H1 (cell line): Measurements from ENCODE around the gene OVCH1. TPM values are rescaled to one million over a fixed set of nuclear protein-coding genes. Genes with fewer than 3 reads are reported as not detected.

Experiments
- CTCF ChIA-PET: fragments of 300-600 bp; sonication (Branson Sonifier 250); formaldehyde crosslinking; loops from one replicate; lab custom pipeline; 2021; ENCODE audit not compliant: partially characterized antibody; lab: Charles Lee
- POLR2A ChIA-PET: fragments of 300-600 bp; sonication (Branson Sonifier 250); formaldehyde crosslinking; loops from one replicate; lab custom pipeline; 2021; ENCODE audit warnings: inconsistent platforms; ENCODE audit not compliant: partially characterized antibody; lab: Charles Lee
- DNase-seq, 2 experiments: peaks; one replicate each; pipeline versions ENCODE4 v3.0.0 to v3.0.0-alpha.2; 2010 to 2022; ENCODE audit warnings: low spot score in 2 of 2, low read depth in 1 of 2, mixed read lengths in 1 of 2
- FAIRE-seq: peaks from 2 replicates; lab custom pipeline; 2011; peaks lifted over from hg19 to GRCh38; lab: Jason Lieb, UNC
- H2AFZ ChIP-seq: 2 replicates; pipeline ENCODE4 v1.8.1; 2012; ENCODE audit warnings: low read length, inconsistent platforms
- H2AK5ac ChIP-seq: 2 replicates; pipeline ENCODE4 v1.6.1; 2013; ENCODE audit warnings: low read depth, low read length
- H2BK120ac ChIP-seq: replicated peaks from 2 replicates; pipeline ENCODE3; 2013; ENCODE audit warnings: low read depth, low read length, inconsistent platforms
- H2BK12ac ChIP-seq: 2 replicates; pipeline ENCODE4 v1.6.1; 2013; ENCODE audit warnings: low read depth, low read length
- H2BK15ac ChIP-seq: 2 replicates; pipeline ENCODE4 v1.6.1; 2013; ENCODE audit warnings: low read length
- H2BK20ac ChIP-seq: 2 replicates; pipeline ENCODE4 v1.6.1; 2013; ENCODE audit warnings: low read length
- H2BK5ac ChIP-seq: 2 replicates; pipeline ENCODE4 v1.6.1; 2013; ENCODE audit warnings: low read depth, low read length
- H3K14ac ChIP-seq: 2 replicates; pipeline ENCODE4 v1.6.1; 2013; ENCODE audit warnings: inconsistent platforms; ENCODE audit not compliant: insufficient read length
- H3K18ac ChIP-seq: 2 replicates; pipeline ENCODE4 v1.6.1; 2013; ENCODE audit warnings: low read length; ENCODE audit errors: extremely low read depth
- H3K23ac ChIP-seq: 2 replicates; pipeline ENCODE4 v1.6.1; 2013; ENCODE audit warnings: inconsistent platforms; ENCODE audit not compliant: insufficient read length
- H3K23me2 ChIP-seq: 2 replicates; pipeline ENCODE4 v1.6.1; 2013; ENCODE audit warnings: low read depth, low read length
- H3K27ac ChIP-seq: 2 replicates; pipeline ENCODE4 v1.6.1; 2011; ENCODE audit warnings: low read depth, low read length, inconsistent platforms
- H3K27me3 ChIP-seq, 4 experiments: replicated peaks in 1 of 4; 1 replicate in 1 of 4; 2 replicates in 3 of 4; pipeline versions ENCODE4 v1.6.1 to v1.8.1; 2011 to 2013; ENCODE audit warnings: low read length in 3 of 4, mild to moderate bottlenecking in 3 of 4, inconsistent platforms in 2 of 4, mixed read lengths in 2 of 4, moderate library complexity in 1 of 4; ENCODE audit not compliant: control insufficient read depth in 3 of 4, insufficient read depth in 3 of 4; ENCODE audit errors: extremely low read depth in 1 of 4
- H3K36me3 ChIP-seq, 4 experiments: 2 replicates each; pipeline versions ENCODE4 v1.6.1 to v1.8.1; 2011 to 2013; ENCODE audit warnings: mild to moderate bottlenecking in 4 of 4, low read length in 3 of 4, moderate library complexity in 2 of 4, control low read depth in 1 of 4, inconsistent platforms in 1 of 4; ENCODE audit not compliant: insufficient read depth in 4 of 4, control insufficient read depth in 2 of 4
- H3K4ac ChIP-seq: replicated peaks from 2 replicates; pipeline ENCODE3; 2013; ENCODE audit warnings: low read length, low read depth, mixed read lengths, inconsistent platforms; ENCODE audit not compliant: insufficient read length
- H3K4me1 ChIP-seq, 4 experiments: replicated peaks in 1 of 4; 1 replicate in 1 of 4; 2 replicates in 3 of 4; pipeline versions ENCODE4 v1.6.1 to v1.8.1; 2011 to 2013; ENCODE audit warnings: low read length in 3 of 4, inconsistent platforms in 2 of 4, mixed read lengths in 1 of 4; ENCODE audit not compliant: insufficient read depth in 4 of 4, control insufficient read depth in 3 of 4
- H3K4me2 ChIP-seq, 2 experiments: 2 replicates each; pipeline versions ENCODE4 v1.6.1 to v1.8.1; 2011 to 2013; ENCODE audit warnings: low read depth in 2 of 2, low read length in 2 of 2, control low read depth in 1 of 2, inconsistent platforms in 1 of 2, mild to moderate bottlenecking in 1 of 2; ENCODE audit not compliant: insufficient read depth in 1 of 2
- H3K4me3 ChIP-seq, 4 experiments: fragments of 200-600, 300-600 bp in 1 of 4; sonication (generic), shearing (Covaris generic), sonication (Bioruptor Twin) in 1 of 4; 2 replicates each; pipeline versions ENCODE4 v1.5.1 to v1.8.1; 2011 to 2016; ENCODE audit warnings: low read length in 4 of 4, low read depth in 3 of 4, control low read depth in 2 of 4, inconsistent platforms in 2 of 4, mild to moderate bottlenecking in 2 of 4, mixed read lengths in 1 of 4, moderate library complexity in 1 of 4; ENCODE audit not compliant: insufficient read depth in 2 of 4; ENCODE audit errors: extremely low read depth in 1 of 4
- H3K56ac ChIP-seq: replicated peaks from 2 replicates; pipeline ENCODE3; 2013; ENCODE audit warnings: low read depth, mild to moderate bottlenecking, mixed read lengths, low read length, inconsistent platforms; ENCODE audit not compliant: insufficient read length
- H3K79me1 ChIP-seq: 2 replicates; pipeline ENCODE4 v1.6.1; 2013; ENCODE audit warnings: low read depth, low read length, control low read depth
- H3K79me2 ChIP-seq, 2 experiments: 2 replicates each; pipeline versions ENCODE4 v1.6.1 to v1.8.1; 2012 to 2013; ENCODE audit warnings: low read length in 2 of 2, mild to moderate bottlenecking in 2 of 2, inconsistent platforms in 1 of 2; ENCODE audit not compliant: insufficient read depth in 2 of 2, control insufficient read depth in 1 of 2
- H3K9ac ChIP-seq, 4 experiments: replicated peaks in 1 of 4; 1 replicate in 1 of 4; 2 replicates in 3 of 4; pipeline versions ENCODE4 v1.6.1 to v1.8.1; 2011 to 2013; ENCODE audit warnings: low read depth in 3 of 4, low read length in 3 of 4, control low read depth in 2 of 4, mild to moderate bottlenecking in 2 of 4, moderate library complexity in 2 of 4, inconsistent platforms in 1 of 4; ENCODE audit errors: extremely low read depth in 1 of 4
- H3K9me3 ChIP-seq, 2 experiments: 2 replicates each; pipeline versions ENCODE4 v1.6.1 to v1.8.1; 2012 to 2013; ENCODE audit warnings: mild to moderate bottlenecking in 2 of 2, moderate library complexity in 2 of 2, control low read depth in 1 of 2, inconsistent platforms in 1 of 2, low read depth in 1 of 2, low read length in 1 of 2, mixed read lengths in 1 of 2; ENCODE audit not compliant: insufficient read depth in 2 of 2
- H4K20me1 ChIP-seq, 2 experiments: replicated peaks in 1 of 2; 2 replicates each; pipeline versions ENCODE3 to v1.8.1; 2011 to 2013; ENCODE audit warnings: inconsistent platforms in 2 of 2, low read length in 2 of 2, mild to moderate bottlenecking in 1 of 2; ENCODE audit not compliant: insufficient read depth in 2 of 2, control insufficient read depth in 1 of 2
- H4K5ac ChIP-seq: 2 replicates; pipeline ENCODE4 v1.6.1; 2013; ENCODE audit warnings: low read length, low read depth, mixed read lengths, inconsistent platforms; ENCODE audit not compliant: insufficient read length
- H4K8ac ChIP-seq: 2 replicates; pipeline ENCODE4 v1.8.0; 2013; ENCODE audit warnings: mild to moderate bottlenecking, moderate library complexity, low read length, inconsistent platforms; ENCODE audit not compliant: insufficient read depth; ENCODE audit errors: extremely low read depth
- H4K91ac ChIP-seq: replicated peaks from 2 replicates; pipeline ENCODE3; 2013; ENCODE audit warnings: low read length, mixed read lengths, inconsistent platforms; ENCODE audit not compliant: insufficient read length
- CEBPB ChIP-seq: IDR thresholded peaks from 2 replicates; pipeline ENCODE4 v1.6.1; 2012; ENCODE audit warnings: low read depth, low read length
- CREB1 ChIP-seq: IDR thresholded peaks from 2 replicates; pipeline ENCODE4 v1.6.1; 2012; ENCODE audit warnings: inconsistent platforms
- GTF2F1 ChIP-seq: IDR thresholded peaks from 2 replicates; pipeline ENCODE4 v1.6.1; 2012; ENCODE audit warnings: low read depth, low read length, improper control_type of control experiment, borderline replicate concordance
- HDAC2 ChIP-seq, 2 experiments: fragments of 300-600 bp in 1 of 2; sonication (generic) in 1 of 2; IDR thresholded peaks; 2 replicates each; pipeline ENCODE4 v1.6.1; 2011 to 2012; ENCODE audit warnings: low read depth in 2 of 2, low read length in 2 of 2, mild to moderate bottlenecking in 2 of 2, moderate library complexity in 2 of 2, borderline replicate concordance in 1 of 2, inconsistent platforms in 1 of 2
- RAD21 ChIP-seq, 2 experiments: IDR thresholded peaks in 1 of 2; conservative IDR thresholded peaks in 1 of 2; 2 replicates each; pipeline ENCODE4 v1.6.1; 2011; ENCODE audit warnings: low read depth in 2 of 2, low read length in 2 of 2, improper control_type of control experiment in 1 of 2, inconsistent platforms in 1 of 2, mild to moderate bottlenecking in 1 of 2, moderate library complexity in 1 of 2
- SAP30 ChIP-seq: fragments of 300-600 bp; sonication (generic); IDR thresholded peaks from 2 replicates; pipeline ENCODE4 v1.7.1; 2012; ENCODE audit warnings: low read length, moderate library complexity, mild to moderate bottlenecking, inconsistent platforms; ENCODE audit not compliant: insufficient read depth, insufficient replicate concordance
- SIN3A ChIP-seq, 2 experiments: IDR thresholded peaks in 1 of 2; conservative IDR thresholded peaks in 1 of 2; 2 replicates each; pipeline ENCODE4 v1.6.1; 2011 to 2012; ENCODE audit warnings: low read length in 2 of 2, improper control_type of control experiment in 1 of 2, low read depth in 1 of 2, mild to moderate bottlenecking in 1 of 2
- SIX5 ChIP-seq: IDR thresholded peaks from 2 replicates; pipeline ENCODE4 v1.6.1; 2011; ENCODE audit warnings: mild to moderate bottlenecking, low read depth, low read length
- TAF1 ChIP-seq: IDR thresholded peaks from 2 replicates; pipeline ENCODE4 v1.6.1; 2011; ENCODE audit warnings: mild to moderate bottlenecking, low read depth, low read length
- TBP ChIP-seq: IDR thresholded peaks from 2 replicates; pipeline ENCODE4 v1.6.1; 2011; ENCODE audit warnings: low read depth, low read length, improper control_type of control experiment
- TCF12 ChIP-seq: IDR thresholded peaks from 2 replicates; pipeline ENCODE4 v1.6.1; 2011; ENCODE audit warnings: low read depth, mild to moderate bottlenecking, low read length
- TEAD4 ChIP-seq: IDR thresholded peaks from 2 replicates; pipeline ENCODE4 v1.6.1; 2012; ENCODE audit warnings: low read depth, low read length, inconsistent platforms, mixed read lengths
- USF2 ChIP-seq: IDR thresholded peaks from 2 replicates; pipeline ENCODE4 v1.6.1; 2011; ENCODE audit warnings: low read length, improper control_type of control experiment
- WGBS, 2 experiments: shearing (Covaris generic) in 1 of 2; methylation state at CpG; one replicate each; pipeline versions ENCODE4 v1.1.6 to v1.1.7; 2013 to 2015; ENCODE audit warnings: low lambda C conversion rate in 2 of 2, mixed read lengths in 2 of 2, inconsistent platforms in 1 of 2, low coverage in 1 of 2, missing lambda C conversion rate in 1 of 2; ENCODE audit not compliant: insufficient replicate concordance in 2 of 2, insufficient coverage in 1 of 2, insufficient read length in 1 of 2; ENCODE audit errors: extremely low coverage in 1 of 2, missing lambda C conversion rate in 1 of 2; 5-methylcytosine and 5-hydroxymethylcytosine counted together
- polyA plus RNA-seq, 7 experiments: library from polyadenylated mRNA; depleted of rRNA in 3 of 7; stranded (reverse) in 5 of 7; unstranded in 2 of 7; fragments of >200 nt in 5 of 7; fragments of 200-250 nt in 2 of 7; gene quantifications; 1 replicate in 5 of 7; 2 replicates in 1 of 7; 4 replicates in 1 of 7; pipeline versions ENCODE4 v1.2.1 to v1.2.3, GENCODE V29; 2011 to 2013; ENCODE audit warnings: missing spikeins in 2 of 7, mixed read lengths in 2 of 7
- total RNA-seq: library from RNA; stranded (reverse); fragmentation: NEBNext Ultra II Directional; extraction: Animal tissue kit (Norgen Biotek cat#: 25700); gene quantifications from 2 replicates; pipeline ENCODE4 v1.2.1, GENCODE V29; 2021

The OVCH1 gene
- total and polyA plus RNA-seq, 2 of the 8 experiments (the other 6 are each of a cell fraction or from before 2014, with no cell fraction given) = 0.07 TPM; not detected in 1

- H3K9me3 ChIP-seq = no peaks in the 10 kb centered on the region
- H3K23me2 ChIP-seq = no peaks in the 10 kb centered on the region
- no peak overlapping the region for H3K18ac ChIP-seq
- no peak overlapping the region for H2BK120ac ChIP-seq
- H3K79me2 ChIP-seq = no peaks in the 10 kb centered on the region
- WGBS, 2 experiments = 86% methylated on average over 3 of the region's 3 CpGs; no CpG with 5 or more reads in 1 of the 2 experiments
- H3K14ac ChIP-seq = no peak overlapping the region
- FAIRE-seq (no peak), DNase-seq (no peak)
- no peak overlapping the region for H2BK12ac ChIP-seq
- no peak overlapping the region for H3K4me2 ChIP-seq
- no peaks in the 10 kb centered on the region for H3K27me3 ChIP-seq
- peaks cover 0 to 5% (median 0%) of the 10 kb centered on the region in 4 experiments; a peak in 1 of 7 replicates for H3K4me1 ChIP-seq
- no peak overlapping the region for H3K9ac ChIP-seq
- CTCF ChIA-PET = no interaction called here
- no peak overlapping the region for H2BK15ac ChIP-seq
- H3K4me3 ChIP-seq = no peak overlapping the region
- no peak overlapping the region for H3K23ac ChIP-seq
- H4K8ac ChIP-seq = no peak overlapping the region
- H2AFZ ChIP-seq = no peak overlapping the region
- H3K27ac ChIP-seq = no peak overlapping the region
- H4K20me1 ChIP-seq = no peaks in the 10 kb centered on the region
- no peaks in the 10 kb centered on the region for H3K36me3 ChIP-seq
- no peak overlapping the region for H2BK20ac ChIP-seq
- no peak overlapping the region for H4K5ac ChIP-seq
- no peaks in the 10 kb centered on the region for H3K79me1 ChIP-seq
- H2AK5ac ChIP-seq = no peak overlapping the region
- H2BK5ac ChIP-seq = no peak overlapping the region
- POLR2A ChIA-PET = no interaction called here
- H3K56ac ChIP-seq = no peak overlapping the region
- H3K4ac ChIP-seq = no peak overlapping the region
- H4K91ac ChIP-seq = no peak overlapping the region
- TF ChIP-seq CEBPB (no peak), SIN3A (conservative IDR thresholded peaks at IDR 0.05 in 1 of 2, IDR thresholded peaks at IDR 0.05 in 1 of 2; ENCODE audit: low read depth in 1 of 2, low read length in 2 of 2) (no peak), HDAC2 (IDR thresholded peaks at IDR 0.05; ENCODE audit: borderline replicate concordance in 1 of 2, low read depth in 2 of 2, low read length in 2 of 2) (no peak), GTF2F1 (no peak), TCF12 (no peak), CREB1 (no peak), USF2 (no peak), TEAD4 (no peak), TAF1 (no peak), SAP30 (no peak), SIX5 (no peak), RAD21 (IDR thresholded peaks at IDR 0.05 in 1 of 2, conservative IDR thresholded peaks at IDR 0.05 in 1 of 2; ENCODE audit: low read depth in 2 of 2, low read length in 2 of 2) (no peak), TBP (no peak)
Observed at GRCh38 chr12:29431513-29431912, 66.0 kb downstream of the OVCH1 start.
